IMR-90 (cell line): ENCODE data around the gene NELL1. TPM values are rescaled to one million over a fixed set of nuclear protein-coding genes. Genes with fewer than 3 reads are reported as not detected.

Experiments used
- ATAC-seq: fragments of 200-7000 bp; cut with Tn5 transposase; 2 replicates; pipeline ENCODE4 v1.9.1; 2020; ENCODE audit warnings: low read depth, mild to moderate bottlenecking, moderate library complexity
- BruUV-seq: library from RNA; stranded (reverse); fragments of 400-500 nt; replicated peaks from 2 replicates; lab custom pipeline; 2021; lab: Mats Ljungman, UMichigan
- CTCF ChIA-PET: fragments of 300-600 bp; formaldehyde crosslinking; extraction: SDS; loops from one replicate; lab custom pipeline; 2021; ENCODE audit warnings: antibody characterized with exemption; lab: Yijun Ruan, JAX
- POLR2A ChIA-PET: fragments of 300-600 bp; sonication (Branson Sonifier 250); formaldehyde crosslinking; loops from one replicate; lab custom pipeline; 2022; ENCODE audit warnings: antibody characterized with exemption; ENCODE audit not compliant: unreplicated experiment; lab: Charles Lee
- DNase-seq: peaks from one replicate; pipeline ENCODE4 v3.0.0; 2013
- H2AFZ ChIP-seq: replicated peaks from 2 replicates; pipeline ENCODE3; 2013; ENCODE audit warnings: low read length, mild to moderate bottlenecking; ENCODE audit not compliant: poor library complexity
- H2AK5ac ChIP-seq: 2 replicates; pipeline ENCODE4 v1.6.1; 2013; ENCODE audit warnings: low read depth, low read length, inconsistent platforms
- H2AK9ac ChIP-seq: replicated peaks from 2 replicates; pipeline ENCODE3; 2013; ENCODE audit warnings: mild to moderate bottlenecking, low read depth, low read length, moderate library complexity; ENCODE audit not compliant: poor library complexity
- H2BK120ac ChIP-seq: 2 replicates; pipeline ENCODE4 v1.6.1; 2013; ENCODE audit warnings: low read depth, low read length, inconsistent platforms
- H2BK15ac ChIP-seq: 3 replicates; pipeline ENCODE4 v1.6.1; 2013; ENCODE audit warnings: low read depth, low read length, inconsistent platforms
- H2BK20ac ChIP-seq: 2 replicates; pipeline ENCODE4 v1.6.1; 2013; ENCODE audit warnings: low read depth, mild to moderate bottlenecking, inconsistent platforms, low read length, moderate library complexity
- H2BK5ac ChIP-seq: 2 replicates; pipeline ENCODE4 v1.6.1; 2013; ENCODE audit warnings: mild to moderate bottlenecking, low read depth, low read length, inconsistent platforms; ENCODE audit not compliant: poor library complexity, severe bottlenecking
- H3K14ac ChIP-seq: replicated peaks from 2 replicates; pipeline ENCODE4 v1.6.1; 2013; ENCODE audit warnings: low read depth, low read length, inconsistent platforms
- H3K18ac ChIP-seq: 2 replicates; pipeline ENCODE4 v1.6.1; 2013; ENCODE audit warnings: low read depth, low read length, control low read depth
- H3K23ac ChIP-seq: 2 replicates; pipeline ENCODE4 v1.6.1; 2013; ENCODE audit warnings: low read depth, low read length, inconsistent platforms
- H3K27ac ChIP-seq: 2 replicates; pipeline ENCODE4 v1.5.1; 2013; ENCODE audit warnings: mild to moderate bottlenecking, control low read depth, low read length; ENCODE audit not compliant: insufficient read depth
- H3K27me3 ChIP-seq: 2 replicates; pipeline ENCODE4 v1.6.1; 2013; ENCODE audit warnings: low read length; ENCODE audit not compliant: control insufficient read depth, insufficient read depth
- H3K36me3 ChIP-seq: 2 replicates; pipeline ENCODE4 v1.6.1; 2013; ENCODE audit warnings: low read length, mixed read lengths; ENCODE audit not compliant: control insufficient read depth, insufficient read depth
- H3K4ac ChIP-seq: 2 replicates; pipeline ENCODE4 v1.6.1; 2013; ENCODE audit warnings: low read depth, low read length, inconsistent platforms
- H3K4me1 ChIP-seq: 2 replicates; pipeline ENCODE4 v1.6.1; 2013; ENCODE audit warnings: low read length, mixed read lengths; ENCODE audit not compliant: control insufficient read depth, insufficient read depth
- H3K4me2 ChIP-seq: 2 replicates; pipeline ENCODE4 v1.6.1; 2013; ENCODE audit warnings: low read depth, mild to moderate bottlenecking, control low read depth, low read length, moderate library complexity
- H3K4me3 ChIP-seq: 2 replicates; pipeline ENCODE4 v1.5.1; 2013; ENCODE audit warnings: low read depth, mild to moderate bottlenecking, control low read depth, low read length, moderate library complexity; ENCODE audit not compliant: insufficient read depth
- H3K56ac ChIP-seq: 2 replicates; pipeline ENCODE4 v1.6.1; 2013; ENCODE audit warnings: low read length, inconsistent platforms; ENCODE audit not compliant: insufficient read depth; ENCODE audit errors: extremely low read depth
- H3K79me1 ChIP-seq, 2 experiments: 2 replicates each; pipeline ENCODE4 v1.6.1; 2013; ENCODE audit warnings: low read length in 2 of 2, inconsistent platforms in 1 of 2, low read depth in 1 of 2
- H3K9ac ChIP-seq: 2 replicates; pipeline ENCODE4 v1.6.1; 2013; ENCODE audit warnings: low read depth, low read length, control low read depth
- H3K9me1 ChIP-seq: 2 replicates; pipeline ENCODE4 v1.6.1; 2013; ENCODE audit warnings: low read length, inconsistent platforms; ENCODE audit not compliant: insufficient read depth
- H3K9me3 ChIP-seq: 2 replicates; pipeline ENCODE4 v1.6.1; 2013; ENCODE audit warnings: low read length; ENCODE audit not compliant: control insufficient read depth, insufficient read depth
- H4K20me1 ChIP-seq: 2 replicates; pipeline ENCODE4 v1.6.1; 2013; ENCODE audit warnings: low read length, inconsistent platforms; ENCODE audit not compliant: insufficient read depth
- H4K5ac ChIP-seq: 2 replicates; pipeline ENCODE4 v1.6.1; 2013; ENCODE audit warnings: mild to moderate bottlenecking, low read depth, low read length, control low read depth
- H4K8ac ChIP-seq, 2 experiments: 2 replicates each; pipeline ENCODE4 v1.6.1; 2013; ENCODE audit warnings: low read depth in 2 of 2, low read length in 2 of 2, control low read depth in 1 of 2, inconsistent platforms in 1 of 2
- H4K91ac ChIP-seq: 2 replicates; pipeline ENCODE4 v1.6.1; 2013; ENCODE audit warnings: low read depth, low read length, inconsistent platforms; ENCODE audit not compliant: insufficient read depth
- BHLHE40 ChIP-seq: fragments of 150-350 bp; IDR thresholded peaks from 2 replicates; pipeline ENCODE4 v1.6.1; 2016; ENCODE audit warnings: mild to moderate bottlenecking, low read depth, low read length
- CTCF ChIP-seq: conservative IDR thresholded peaks from 2 replicates; pipeline ENCODE4 v1.5.1; 2012; ENCODE audit warnings: mild to moderate bottlenecking, low read depth, low read length, improper control_type of control experiment
- FOS ChIP-seq: fragments of 150-350 bp; IDR thresholded peaks from 2 replicates; pipeline ENCODE4 v1.6.1; 2016; ENCODE audit warnings: low read depth, low read length
- MAFK ChIP-seq: IDR thresholded peaks from 2 replicates; pipeline ENCODE4 v1.6.1; 2012; ENCODE audit warnings: low read depth, low read length, improper control_type of control experiment
- MAZ ChIP-seq: IDR thresholded peaks from 2 replicates; pipeline ENCODE4 v1.6.1; 2012; ENCODE audit warnings: low read depth, mild to moderate bottlenecking, low read length, improper control_type of control experiment, moderate library complexity, borderline replicate concordance
- MXI1 ChIP-seq: IDR thresholded peaks from 2 replicates; pipeline ENCODE4 v1.6.1; 2012; ENCODE audit warnings: low read depth, mild to moderate bottlenecking, low read length, moderate library complexity, borderline replicate concordance
- NFE2L2 ChIP-seq: fragments of 150-350 bp; IDR thresholded peaks from 2 replicates; pipeline ENCODE4 v1.6.1; 2016; ENCODE audit warnings: low read depth, mild to moderate bottlenecking, low read length
- POLR2A ChIP-seq: IDR thresholded peaks from 2 replicates; pipeline ENCODE4 v1.6.1; 2012; ENCODE audit warnings: mild to moderate bottlenecking, low read depth, low read length
- RAD21 ChIP-seq: IDR thresholded peaks from 2 replicates; pipeline ENCODE4 v1.6.1; 2012; ENCODE audit warnings: low read length, improper control_type of control experiment
- RCOR1 ChIP-seq: IDR thresholded peaks from 2 replicates; pipeline ENCODE4 v1.6.1; 2012; ENCODE audit warnings: mild to moderate bottlenecking, low read length, improper control_type of control experiment; ENCODE audit not compliant: insufficient replicate concordance
- RFX5 ChIP-seq: IDR thresholded peaks from 2 replicates; pipeline ENCODE4 v1.8.0; 2012; ENCODE audit warnings: low read depth, mild to moderate bottlenecking, low read length, moderate library complexity
- SMC3 ChIP-seq: fragments of 150-350 bp; IDR thresholded peaks from 2 replicates; pipeline ENCODE4 v1.6.1; 2016; ENCODE audit warnings: low read depth, mild to moderate bottlenecking, antibody characterized with exemption, low read length, moderate library complexity
- USF2 ChIP-seq: fragments of 150-350 bp; IDR thresholded peaks from 2 replicates; pipeline ENCODE4 v1.6.1; 2017; ENCODE audit warnings: mild to moderate bottlenecking, antibody characterized with exemption, low read length, low read depth
- WGBS, 2 experiments: methylation state at CpG; one replicate each; pipeline versions ENCODE4 v1.1.5 to v1.1.7; 2013; ENCODE audit warnings: missing lambda C conversion rate in 2 of 2; ENCODE audit not compliant: insufficient read length in 1 of 2; ENCODE audit errors: extremely low coverage in 2 of 2; 5-methylcytosine and 5-hydroxymethylcytosine counted together
- dilution Hi-C: fragments of 300-500 bp; cut with HindIII; formaldehyde crosslinking; loops from one replicate; pipeline ENCODE4 v1.14.3; 2018; ENCODE audit warnings: low sequenced_read_pairs; ENCODE audit not compliant: unreplicated experiment
- in situ Hi-C: fragments of 300-500 bp; cut with MboI; formaldehyde crosslinking; loops from 3 replicates; pipeline ENCODE4 v1.14.3; 2019; ENCODE audit warnings: low sequenced_read_pairs, inconsistent platforms, mixed read lengths
- intact Hi-C: fragments of 100-400 bp; cut with micrococcal nuclease; formaldehyde crosslinking; loops from 2 replicates; pipeline ENCODE4 v1.10.0; 2022
- polyA plus RNA-seq, 3 experiments: library from polyadenylated mRNA; depleted of rRNA; stranded (reverse); fragments of >200 nt; gene quantifications; 2 replicates each; pipeline ENCODE4 v1.2.3, GENCODE V29; 2012; ENCODE audit warnings: low replicate concordance in 1 of 3
- total RNA-seq: library from RNA; depleted of rRNA; stranded (reverse); fragments of >200 nt; gene quantifications from 2 replicates; pipeline ENCODE4 v1.2.3, GENCODE V29; 2012
- TF ChIP-seq, protein P1 (sequence below): fragments of 150-350 bp; IDR thresholded peaks from 2 replicates; pipeline ENCODE4 v1.6.1; 2016; ENCODE audit warnings: low read depth, mild to moderate bottlenecking, low read length, moderate library complexity, borderline replicate concordance

The NELL1 gene
- total and polyA plus RNA-seq, 2 of the 4 experiments (the other 2 are of a cell fraction): not detected

DNA sequence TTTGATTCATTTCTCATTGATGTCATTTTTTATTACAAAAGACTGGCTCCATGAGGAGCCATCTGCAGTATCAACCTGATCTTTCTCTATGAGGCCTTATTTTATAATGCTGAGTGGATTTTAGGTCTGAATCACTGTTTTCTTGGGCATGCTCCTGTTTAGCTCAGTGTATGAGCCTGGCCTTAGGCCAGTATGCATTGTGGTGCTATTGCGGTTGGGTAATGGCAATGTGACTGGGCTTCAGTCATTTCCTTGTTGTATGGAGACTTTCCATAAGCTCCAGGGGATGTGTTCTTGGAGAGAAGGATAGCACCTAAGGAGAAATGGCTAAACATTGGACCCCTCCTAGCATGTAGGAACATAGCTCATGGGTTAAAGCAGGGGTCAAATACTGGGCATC is 293.2 kb downstream of the NELL1 start:
- Histone ChIP-seq H2BK15ac (no peak overlapping the region), H3K4me2 (no peak overlapping the region), H4K8ac (no peak overlapping the region), H2AK5ac (no peak overlapping the region), H3K27me3 (no peaks in the 10 kb centered on the region), H4K20me1 (no peaks in the 10 kb centered on the region), H2BK120ac (no peak overlapping the region), H2BK5ac (no peak overlapping the region), H2BK20ac (no peak overlapping the region), H4K91ac (no peak overlapping the region), H3K27ac (no peak overlapping the region), H3K9me3 (peaks cover 7% of the 10 kb centered on the region; the same call in 1 of the 2 replicates), H2AFZ (no peak overlapping the region), H3K4me1 (no peaks in the 10 kb centered on the region), H3K18ac (no peak overlapping the region), H2AK9ac (no peak overlapping the region), H3K14ac (no peak overlapping the region), H4K5ac (no peak overlapping the region), H3K9ac (no peak overlapping the region), H3K4ac (no peak overlapping the region), H3K9me1 (no peaks in the 10 kb centered on the region), H3K4me3 (no peak overlapping the region), H3K36me3 (no peaks in the 10 kb centered on the region), H3K79me1 (no peaks in the 10 kb centered on the region), H3K56ac (no peak overlapping the region), H3K23ac (no peak overlapping the region)
- ChIA-PET POLR2A (no interaction called here), CTCF (no interaction called here)
- in situ Hi-C loops (no loop called here), dilution Hi-C loops (no loop called here), intact Hi-C loops (no loop called here)
- no peak for TF ChIP-seq SMC3
- no peak for TF ChIP-seq BHLHE40
- TF ChIP-seq RFX5: no peak
- TF ChIP-seq FOS: no peak
- no peak for TF ChIP-seq MAFK
- no peak for TF ChIP-seq RAD21
- no peak for TF ChIP-seq USF2
- no peak for TF ChIP-seq MAZ
- no peak for TF ChIP-seq RCOR1
- TF ChIP-seq, protein P1, sequence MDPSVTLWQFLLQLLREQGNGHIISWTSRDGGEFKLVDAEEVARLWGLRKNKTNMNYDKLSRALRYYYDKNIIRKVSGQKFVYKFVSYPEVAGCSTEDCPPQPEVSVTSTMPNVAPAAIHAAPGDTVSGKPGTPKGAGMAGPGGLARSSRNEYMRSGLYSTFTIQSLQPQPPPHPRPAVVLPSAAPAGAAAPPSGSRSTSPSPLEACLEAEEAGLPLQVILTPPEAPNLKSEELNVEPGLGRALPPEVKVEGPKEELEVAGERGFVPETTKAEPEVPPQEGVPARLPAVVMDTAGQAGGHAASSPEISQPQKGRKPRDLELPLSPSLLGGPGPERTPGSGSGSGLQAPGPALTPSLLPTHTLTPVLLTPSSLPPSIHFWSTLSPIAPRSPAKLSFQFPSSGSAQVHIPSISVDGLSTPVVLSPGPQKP: no peak
- no peak for TF ChIP-seq MXI1
- TF ChIP-seq POLR2A: no peak
- no peak for TF ChIP-seq CTCF
- TF ChIP-seq NFE2L2: no peak
- DNase-seq (no peak), ATAC-seq (no peak)
- BruUV-seq: no TSS peak
- no CpG with 5 or more reads among the region's 1 CpG for WGBS, 2 experiments
